HG02759 (cell line): ENCODE results near the gene PCDHGA5.
"Not testable (repeated sequence)": the region's sequence is repeated elsewhere in the genome, so short reads cannot be mapped to it uniquely, and the experiment has no call there.

Experiments used
- ATAC-seq: cut with Tn5 transposase; IDR thresholded peaks from one replicate; pipeline ENCODE4 v1.9.1; 2021; ENCODE audit warnings: mild to moderate bottlenecking, moderate library complexity; ENCODE audit not compliant: unreplicated experiment

The PCDHGA5 gene

DNA sequence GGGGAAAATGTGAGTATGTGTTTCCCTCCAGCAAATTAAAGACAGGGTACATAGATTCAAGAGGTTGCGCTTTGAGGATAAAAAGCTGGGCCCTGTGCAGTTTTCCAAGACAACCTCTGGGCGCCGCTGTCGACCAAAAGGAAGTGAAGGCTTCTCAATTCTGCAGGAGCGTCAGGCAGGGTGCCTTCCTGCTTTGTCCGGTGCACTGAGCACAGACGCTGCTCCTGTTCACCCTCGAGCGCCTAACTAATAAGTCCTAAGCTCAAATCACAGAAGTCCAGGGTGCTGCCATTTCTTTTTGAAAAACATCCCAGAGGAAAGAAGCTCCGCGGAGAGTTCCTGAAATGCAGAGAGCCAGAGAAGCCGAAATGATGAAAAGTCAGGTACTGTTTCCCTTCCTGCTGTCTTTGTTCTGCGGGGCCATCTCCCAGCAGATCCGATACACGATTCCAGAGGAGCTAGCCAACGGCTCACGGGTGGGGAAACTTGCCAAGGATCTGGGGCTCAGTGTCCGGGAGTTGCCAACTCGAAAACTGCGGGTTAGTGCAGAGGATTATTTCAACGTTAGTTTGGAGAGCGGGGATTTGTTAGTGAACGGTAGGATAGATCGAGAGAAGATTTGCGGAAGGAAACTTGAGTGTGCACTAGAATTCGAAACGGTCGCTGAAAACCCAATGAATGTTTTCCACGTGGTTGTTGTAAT lies 13.9 kb upstream of the PCDHGA5 start, which contains the start of gene PCDHGB1:
PCDHGB1 (plus strand) TSS at position 183 of the 703 bp plus-strand sequence; CDS start at position 345, 162 bp downstream.
- no peak for ATAC-seq

- no peak for ATAC-seq
These were observed 12.4 kb upstream of the PCDHGA5 start for GRCh38 chr5:141351591-141351990.

- ATAC-seq, result no peak
These were observed 9.0 kb upstream of the PCDHGA5 start, which contains the start of gene PCDHGA4 for GRCh38 chr5:141354900-141355469. Gene PCDHGA4, plus strand, starts transcription at chr5:141355021. Its CDS starts 87 bp downstream, at chr5:141355108.

DNA sequence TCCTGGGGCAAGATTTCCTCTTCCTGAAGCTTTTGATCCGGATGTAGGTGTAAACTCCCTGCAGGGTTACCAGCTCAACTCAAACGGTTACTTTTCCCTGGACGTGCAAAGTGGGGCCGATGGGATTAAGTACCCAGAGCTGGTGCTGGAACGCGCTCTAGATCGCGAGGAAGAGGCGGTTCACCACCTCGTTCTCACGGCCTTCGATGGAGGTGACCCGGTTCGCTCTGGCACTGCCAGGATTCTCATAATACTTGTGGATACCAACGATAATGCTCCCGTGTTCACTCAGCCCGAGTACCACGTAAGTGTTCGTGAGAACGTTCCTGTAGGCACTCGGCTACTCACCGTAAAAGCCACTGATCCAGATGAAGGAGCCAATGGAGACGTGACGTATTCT lies 8.3 kb upstream of the PCDHGA5 start:
- ATAC-seq, result no peak

- no peak for ATAC-seq
These were observed 7.8 kb upstream of the PCDHGA5 start for GRCh38 chr5:141356133-141356532.

GRCh38 chr5:141356950-141357349 lies 7.0 kb upstream of the PCDHGA5 start:
- ATAC-seq, result no peak

DNA sequence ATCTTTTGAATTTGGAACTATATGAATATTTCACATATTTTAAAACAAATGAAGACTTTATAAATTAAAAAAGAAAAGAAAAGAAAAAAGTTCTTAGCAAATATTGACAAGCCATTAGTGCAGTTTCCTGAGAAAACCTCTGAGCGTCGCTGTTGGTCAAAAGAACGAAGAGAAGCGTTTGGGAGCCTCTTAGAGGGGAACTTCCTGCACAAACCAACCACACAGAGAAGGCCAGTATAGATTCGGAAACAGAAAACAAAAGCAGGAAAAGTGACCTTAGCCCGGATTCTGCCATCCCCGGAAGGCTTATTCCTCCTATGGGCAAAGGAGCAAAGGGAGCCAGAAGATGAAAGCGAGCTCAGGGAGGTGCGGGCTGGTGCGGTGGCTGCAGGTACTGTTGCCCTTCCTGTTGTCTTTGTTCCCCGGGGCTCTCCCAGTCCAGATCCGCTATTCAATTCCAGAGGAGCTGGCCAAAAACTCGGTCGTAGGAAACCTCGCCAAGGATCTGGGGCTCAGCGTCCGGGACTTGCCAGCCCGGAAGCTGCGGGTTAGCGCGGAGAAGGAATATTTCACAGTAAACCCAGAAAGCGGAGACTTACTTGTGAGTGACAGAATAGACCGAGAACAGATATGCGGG lies 4.1 kb upstream of the PCDHGA5 start, which contains the start of gene PCDHGB2:
PCDHGB2 (plus strand) TSS at position 205 of the 637 bp plus-strand sequence; CDS start at position 347, 142 bp downstream.
- ATAC-seq, result peak; percentile 78

- ATAC-seq, result no peak
These were observed 3.3 kb upstream of the PCDHGA5 start for GRCh38 chr5:141360685-141361084.

GRCh38 chr5:141362719-141363118 lies 1.2 kb upstream of the PCDHGA5 start:
- no peak for ATAC-seq

DNA sequence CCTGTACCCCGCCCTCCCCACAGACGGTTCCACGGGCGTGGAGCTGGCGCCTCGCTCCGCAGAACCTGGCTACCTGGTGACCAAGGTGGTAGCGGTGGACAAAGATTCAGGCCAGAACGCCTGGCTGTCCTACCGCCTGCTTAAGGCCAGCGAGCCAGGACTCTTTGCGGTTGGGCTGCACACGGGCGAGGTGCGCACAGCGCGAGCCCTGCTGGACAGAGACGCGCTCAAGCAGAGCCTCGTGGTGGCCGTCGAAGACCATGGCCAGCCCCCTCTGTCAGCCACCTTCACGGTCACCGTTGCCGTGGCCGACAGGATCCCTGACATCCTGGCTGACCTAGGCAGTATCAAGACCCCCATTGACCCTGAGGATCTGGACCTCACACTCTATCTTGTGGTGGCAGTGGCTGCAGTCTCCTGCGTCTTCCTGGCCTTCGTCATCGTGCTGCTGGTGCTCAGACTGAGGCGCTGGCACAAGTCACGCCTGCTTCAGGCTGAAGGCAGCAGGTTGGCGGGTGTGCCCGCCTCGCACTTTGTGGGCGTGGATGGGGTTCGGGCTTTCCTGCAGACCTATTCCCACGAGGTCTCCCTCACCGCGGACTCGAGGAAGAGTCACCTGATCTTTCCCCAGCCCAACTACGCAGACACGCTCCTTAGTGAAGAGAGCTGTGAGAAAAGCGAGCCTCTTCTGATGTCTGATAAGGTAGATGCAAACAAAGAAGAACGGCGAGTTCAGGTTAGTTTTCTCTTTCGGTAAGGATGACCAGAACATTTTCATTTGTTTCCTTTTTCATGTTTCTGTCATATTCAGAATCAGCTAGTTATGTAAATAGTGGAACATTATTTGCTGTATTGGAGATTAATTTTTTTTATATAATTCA lies 2.3 kb downstream of the PCDHGA5 start:
- no peak for ATAC-seq

- ATAC-seq, result peak; percentile 95
These were observed 6.3 kb downstream of the PCDHGA5 start, which contains the start of gene PCDHGB3 for GRCh38 chr5:141369994-141370848. Gene PCDHGB3, plus strand, starts transcription at chr5:141370242. Its CDS starts 153 bp downstream, at chr5:141370395.

DNA sequence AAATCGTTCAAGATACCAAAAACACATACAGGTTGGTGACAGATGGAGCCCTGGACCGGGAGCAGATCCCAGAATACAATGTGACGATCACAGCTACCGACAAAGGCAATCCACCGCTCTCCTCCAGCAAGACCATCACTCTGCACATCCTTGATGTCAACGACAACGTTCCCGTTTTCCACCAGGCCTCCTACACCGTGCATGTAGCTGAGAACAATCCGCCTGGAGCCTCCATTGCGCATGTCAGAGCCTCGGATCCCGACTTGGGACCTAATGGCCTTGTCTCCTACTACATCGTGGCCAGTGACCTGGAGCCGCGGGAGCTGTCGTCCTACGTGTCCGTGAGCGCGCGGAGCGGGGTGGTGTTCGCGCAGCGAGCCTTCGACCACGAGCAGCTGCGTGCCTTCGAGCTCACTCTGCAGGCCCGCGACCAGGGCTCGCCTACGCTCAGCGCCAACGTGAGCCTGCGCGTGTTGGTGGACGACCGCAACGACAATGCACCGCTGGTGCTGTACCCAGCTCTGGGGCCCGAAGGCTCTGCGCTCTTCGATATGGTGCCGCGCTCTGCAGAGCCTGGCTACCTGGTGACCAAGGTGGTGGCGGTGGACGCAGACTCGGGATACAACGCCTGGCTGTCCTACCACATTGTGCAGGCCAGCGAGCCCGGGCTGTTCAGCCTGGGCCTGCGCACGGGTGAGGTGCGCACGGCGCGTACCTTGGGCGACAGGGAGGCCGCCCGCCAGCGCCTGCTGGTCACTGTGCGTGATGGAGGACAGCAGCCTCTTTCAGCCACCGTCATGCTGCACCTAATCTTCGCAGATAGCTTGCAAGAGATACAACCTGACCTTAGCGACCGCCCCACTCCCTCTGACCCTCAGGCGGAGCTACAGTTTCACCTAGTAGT lies 7.9 kb downstream of the PCDHGA5 start:
- no peak for ATAC-seq

GRCh38 chr5:141373673-141374317 lies 9.8 kb downstream of the PCDHGA5 start, which contains the start of gene PCDHGA6:
Gene PCDHGA6, plus strand, starts transcription at chr5:141373891. Its CDS starts 193 bp downstream, at chr5:141374084.
- no peak for ATAC-seq

- no peak for ATAC-seq
These were observed 10.7 kb downstream of the PCDHGA5 start for GRCh38 chr5:141374627-141375026.

- ATAC-seq, result not testable (repeated sequence)
These were observed 11.6 kb downstream of the PCDHGA5 start for GRCh38 chr5:141375444-141376155.

DNA sequence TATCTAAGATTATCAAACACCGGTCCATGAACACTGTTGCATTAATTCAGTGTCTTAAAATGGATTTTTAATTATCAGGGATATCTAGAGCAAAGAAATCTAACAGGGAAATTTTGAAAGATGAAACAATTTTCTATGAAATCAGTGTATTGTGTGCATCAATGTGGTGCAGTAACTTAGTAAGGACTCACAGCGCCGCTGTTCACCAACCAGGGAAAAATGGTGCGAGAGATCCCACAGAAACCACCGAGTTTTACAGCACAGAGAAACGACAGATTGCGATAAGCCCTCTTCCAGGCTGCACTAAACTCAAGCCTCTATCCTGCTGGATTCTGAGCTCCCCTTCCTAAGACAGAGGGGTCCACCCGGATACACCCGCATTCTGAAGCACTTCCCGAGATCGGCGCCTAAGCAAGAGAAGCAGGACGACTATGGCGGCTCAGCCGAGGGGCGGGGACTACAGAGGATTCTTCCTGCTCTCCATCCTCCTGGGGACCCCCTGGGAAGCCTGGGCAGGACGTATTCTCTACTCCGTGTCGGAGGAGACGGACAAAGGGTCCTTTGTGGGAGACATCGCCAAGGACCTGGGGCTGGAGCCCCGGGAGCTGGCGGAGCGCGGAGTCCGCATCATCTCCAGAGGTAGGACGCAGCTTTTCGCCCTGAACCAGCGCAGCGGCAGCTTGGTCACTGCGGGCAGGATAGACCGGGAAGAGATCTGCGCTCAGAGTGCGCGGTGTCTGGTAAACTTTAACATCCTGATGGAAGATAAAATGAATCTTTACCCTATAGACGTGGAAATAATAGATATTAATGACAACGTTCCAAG lies 18.7 kb downstream of the PCDHGA5 start, which contains the start of gene PCDHGA7:
PCDHGA7 (plus strand) TSS at position 274 of the 826 bp plus-strand sequence; CDS start at position 432, 158 bp downstream.
- ATAC-seq, result no peak
